Embryonic facial prominence (tissue), 1 donor: ENCODE results near the gene NEMP2.
"Not testable (repeated sequence)": the region's sequence is repeated elsewhere in the genome, so short reads cannot be mapped to it uniquely, and the experiment has no call there.

Source experiments
- DNase-seq: peaks from one replicate; pipeline ENCODE4 v3.0.0-alpha.2; 2016; ENCODE audit errors: extremely low spot score

Gene NEMP2

GRCh38 chr2:190526105-190526750, 8.3 kb downstream of the NEMP2 start:
- DNase-seq = no peak

- DNase-seq = no peak
Measured at GRCh38 chr2:190524928-190525327, 9.6 kb downstream of the NEMP2 start.

GRCh38 chr2:190519975-190520767, 14.4 kb downstream of the NEMP2 start:
- DNase-seq = no peak

GRCh38 chr2:190517468-190517867, 17.1 kb downstream of the NEMP2 start:
- no peak for DNase-seq

GRCh38 chr2:190515687-190516086, 18.8 kb downstream of the NEMP2 start:
- no peak for DNase-seq

GRCh38 chr2:190514676-190515075, 19.8 kb downstream of the NEMP2 start:
- DNase-seq = no peak

GRCh38 chr2:190513877-190514276, 20.6 kb downstream of the NEMP2 start:
- no peak for DNase-seq

- no peak for DNase-seq
Measured at GRCh38 chr2:190512539-190513095, 21.9 kb downstream of the NEMP2 start.

- DNase-seq = no peak
Measured at GRCh38 chr2:190511104-190511503, 23.4 kb downstream of the NEMP2 start.

GRCh38 chr2:190509895-190510294, 24.6 kb downstream of the NEMP2 start:
- DNase-seq = not testable (repeated sequence)

GRCh38 chr2:190507135-190507534, 27.4 kb downstream of the NEMP2 start:
- no peak for DNase-seq

- no peak for DNase-seq
Measured at GRCh38 chr2:190506666-190507065, 27.9 kb downstream of the NEMP2 start.

GRCh38 chr2:190505696-190506095, 28.8 kb downstream of the NEMP2 start:
- DNase-seq = no peak

- DNase-seq = no peak
Measured at GRCh38 chr2:190504912-190505311, 29.6 kb downstream of the NEMP2 start.

- DNase-seq = no peak
Measured at GRCh38 chr2:190503088-190503487, 31.4 kb downstream of the NEMP2 start.

- no peak for DNase-seq
Measured at GRCh38 chr2:190501702-190502407, 32.7 kb downstream of the NEMP2 start.

GRCh38 chr2:190501231-190501630, 33.3 kb downstream of the NEMP2 start:
- no peak for DNase-seq

GRCh38 chr2:190500054-190500502, 34.4 kb downstream of the NEMP2 start:
- no peak for DNase-seq

- DNase-seq = no peak
Measured at GRCh38 chr2:190499273-190499672, 35.2 kb downstream of the NEMP2 start.

- no peak for DNase-seq
Measured at GRCh38 chr2:190497428-190497827, 37.1 kb downstream of the NEMP2 start.

GRCh38 chr2:190494600-190495227, 39.8 kb downstream of the NEMP2 start:
- not testable (repeated sequence) for DNase-seq

- DNase-seq = no peak
Measured at GRCh38 chr2:190493095-190493494, 41.4 kb downstream of the NEMP2 start.
